ENCODE results near the gene ERG. TPM values are rescaled to one million over a fixed set of nuclear protein-coding genes. Genes with fewer than 3 reads are reported as not detected.

ERG gene
- total RNA-seq, 1 experiment from 2014 or later = not detected

DNA sequence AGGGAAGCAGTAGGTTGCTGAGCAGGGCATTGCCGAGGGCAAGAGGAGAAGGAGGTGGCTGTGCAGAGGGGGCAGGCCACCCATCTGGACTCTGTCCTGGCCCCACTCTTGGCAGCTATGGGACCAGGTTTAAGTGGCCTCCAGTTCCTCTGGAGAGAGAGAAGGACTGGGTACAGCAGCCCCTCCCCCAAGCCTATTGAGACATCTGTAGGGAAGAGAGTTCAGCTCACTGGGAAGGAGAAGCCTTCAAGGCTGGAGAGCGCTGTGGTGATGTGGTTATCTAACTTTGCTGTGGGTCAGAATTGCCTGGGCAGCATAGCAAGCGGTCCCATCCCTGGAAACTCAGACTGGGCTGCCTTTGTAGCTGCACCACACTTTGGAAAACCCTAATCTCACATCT lies 147.6 kb downstream of the ERG start:
- no TSS peak for BruUV-seq (replicated peaks)
- Histone ChIP-seq H3K27ac (ENCODE audit: low read length) (no peak overlapping the region), H3K4me1 (ENCODE audit: insufficient read depth, low read length) (peaks cover 15% of the 10 kb centered on the region), H3K9me3 (ENCODE audit: low read length) (no peaks in the 10 kb centered on the region), H3K4me2 (ENCODE audit: low read length) (no peak overlapping the region), H3K9me2 (replicated peaks; ENCODE audit: low read length) (no peaks in the 10 kb centered on the region), H2AFZ (ENCODE audit: low read length) (no peak overlapping the region), H3K4me3 (ENCODE audit: low read length) (no peak overlapping the region), H3K79me2 (ENCODE audit: low read length) (no peaks in the 10 kb centered on the region), H3F3A (ENCODE audit: low read length, unreplicated experiment) (no peaks in the 10 kb centered on the region), H3K36me3 (ENCODE audit: low read depth, low read length) (no peaks in the 10 kb centered on the region), H3K9ac (ENCODE audit: low read length) (no peak overlapping the region), H4K20me1 (ENCODE audit: low read length) (no peaks in the 10 kb centered on the region), H3K27me3 (ENCODE audit: low read length) (no peaks in the 10 kb centered on the region)
- TF ChIP-seq EZH2 (IDR thresholded peaks at IDR 0.05; ENCODE audit: low read length, unreplicated experiment) (no peak), EZH2phosphoT487 (IDR thresholded peaks at IDR 0.05; ENCODE audit: borderline replicate concordance, low read length) (no peak)
- TF ChIP-seq, protein P1, sequence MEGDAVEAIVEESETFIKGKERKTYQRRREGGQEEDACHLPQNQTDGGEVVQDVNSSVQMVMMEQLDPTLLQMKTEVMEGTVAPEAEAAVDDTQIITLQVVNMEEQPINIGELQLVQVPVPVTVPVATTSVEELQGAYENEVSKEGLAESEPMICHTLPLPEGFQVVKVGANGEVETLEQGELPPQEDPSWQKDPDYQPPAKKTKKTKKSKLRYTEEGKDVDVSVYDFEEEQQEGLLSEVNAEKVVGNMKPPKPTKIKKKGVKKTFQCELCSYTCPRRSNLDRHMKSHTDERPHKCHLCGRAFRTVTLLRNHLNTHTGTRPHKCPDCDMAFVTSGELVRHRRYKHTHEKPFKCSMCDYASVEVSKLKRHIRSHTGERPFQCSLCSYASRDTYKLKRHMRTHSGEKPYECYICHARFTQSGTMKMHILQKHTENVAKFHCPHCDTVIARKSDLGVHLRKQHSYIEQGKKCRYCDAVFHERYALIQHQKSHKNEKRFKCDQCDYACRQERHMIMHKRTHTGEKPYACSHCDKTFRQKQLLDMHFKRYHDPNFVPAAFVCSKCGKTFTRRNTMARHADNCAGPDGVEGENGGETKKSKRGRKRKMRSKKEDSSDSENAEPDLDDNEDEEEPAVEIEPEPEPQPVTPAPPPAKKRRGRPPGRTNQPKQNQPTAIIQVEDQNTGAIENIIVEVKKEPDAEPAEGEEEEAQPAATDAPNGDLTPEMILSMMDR (conservative IDR thresholded peaks at IDR 0.05; ENCODE audit: low read depth, low read length) = no peak
- ATAC-seq (no peak), DNase-seq (no peak)
- ChIA-PET CTCF (no interaction called here), POLR2A (ENCODE audit: unreplicated experiment) (no interaction called here)
- intact Hi-C loops (cut with micrococcal nuclease) = loop anchor here (5.0 kb wide), 1 partner anchor 178 kb away; no protein-coding TSS in a partner anchor

DNA sequence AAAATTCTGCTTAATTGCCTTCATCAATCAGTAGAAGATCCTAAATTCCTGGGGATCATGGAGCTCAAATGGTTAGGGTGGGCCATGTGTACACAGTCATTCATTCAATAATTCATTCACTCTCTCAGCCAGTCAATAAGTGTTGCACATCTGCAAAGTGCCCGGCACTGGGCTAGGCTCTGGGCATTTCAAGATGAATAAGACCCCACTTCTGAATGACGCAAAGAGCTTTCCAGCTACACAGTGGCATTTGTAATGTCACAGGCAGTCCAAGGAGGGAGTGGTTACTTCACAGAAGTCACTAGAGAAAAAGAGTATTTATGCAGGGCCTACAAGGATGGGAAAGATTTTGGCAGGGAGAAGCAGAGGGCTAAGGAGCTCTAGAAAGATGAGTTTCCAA lies 148.3 kb downstream of the ERG start:
- TF ChIP-seq EZH2phosphoT487 (IDR thresholded peaks at IDR 0.05; ENCODE audit: borderline replicate concordance, low read length) (no peak), EZH2 (IDR thresholded peaks at IDR 0.05; ENCODE audit: low read length, unreplicated experiment) (no peak)
- TF ChIP-seq, protein P1 (conservative IDR thresholded peaks at IDR 0.05; ENCODE audit: low read depth, low read length) = no peak
- Histone ChIP-seq H3K27ac (ENCODE audit: low read length) (no peak overlapping the region), H3K4me1 (ENCODE audit: insufficient read depth, low read length) (peaks cover 15% of the 10 kb centered on the region), H3K9ac (ENCODE audit: low read length) (no peak overlapping the region), H3K36me3 (ENCODE audit: low read depth, low read length) (no peaks in the 10 kb centered on the region), H3K4me3 (ENCODE audit: low read length) (no peak overlapping the region), H4K20me1 (ENCODE audit: low read length) (no peaks in the 10 kb centered on the region), H3F3A (ENCODE audit: low read length, unreplicated experiment) (no peaks in the 10 kb centered on the region), H2AFZ (ENCODE audit: low read length) (no peak overlapping the region), H3K4me2 (ENCODE audit: low read length) (no peak overlapping the region), H3K27me3 (ENCODE audit: low read length) (no peaks in the 10 kb centered on the region), H3K9me3 (ENCODE audit: low read length) (no peaks in the 10 kb centered on the region), H3K9me2 (replicated peaks; ENCODE audit: low read length) (no peaks in the 10 kb centered on the region), H3K79me2 (ENCODE audit: low read length) (no peaks in the 10 kb centered on the region)
- CTCF ChIA-PET = no interaction called here
- no TSS peak for BruUV-seq (replicated peaks)
- POLR2A ChIA-PET (ENCODE audit: unreplicated experiment) = no interaction called here
- ATAC-seq = no peak
- DNase-seq = no peak
- intact Hi-C loops (cut with micrococcal nuclease) = loop anchor here (5.0 kb wide), 1 partner anchor 178 kb away; no protein-coding TSS in a partner anchor

- intact Hi-C loops (cut with micrococcal nuclease) = no loop called here
- no peak overlapping the region for H3K27ac ChIP-seq (ENCODE audit: low read length)
- CTCF ChIA-PET = no interaction called here
Measured at GRCh38 chr21:38349111-38349746, 149.0 kb downstream of the ERG start.

More at GRCh38 chr21:38349111-38349746, 149.0 kb downstream of the ERG start:
- no peak overlapping the region for H3K4me3 ChIP-seq (ENCODE audit: low read length)
- no peaks in the 10 kb centered on the region for H3K9me3 ChIP-seq (ENCODE audit: low read length)
- H3K27me3 ChIP-seq (ENCODE audit: low read length) = no peaks in the 10 kb centered on the region
- ATAC-seq = no peak
- no peaks in the 10 kb centered on the region for H3F3A ChIP-seq (ENCODE audit: low read length, unreplicated experiment)
- no peak overlapping the region for H3K4me2 ChIP-seq (ENCODE audit: low read length)
- no peaks in the 10 kb centered on the region for H4K20me1 ChIP-seq (ENCODE audit: low read length)
- POLR2A ChIA-PET (ENCODE audit: unreplicated experiment) = no interaction called here
- no peak for DNase-seq
- H3K9ac ChIP-seq (ENCODE audit: low read length) = no peak overlapping the region
- no peaks in the 10 kb centered on the region for H3K36me3 ChIP-seq (ENCODE audit: low read depth, low read length)
- no peaks in the 10 kb centered on the region for H3K9me2 ChIP-seq (replicated peaks; ENCODE audit: low read length)
- H3K79me2 ChIP-seq (ENCODE audit: low read length) = no peaks in the 10 kb centered on the region
- no peak for TF ChIP-seq EZH2phosphoT487 (IDR thresholded peaks at IDR 0.05; ENCODE audit: borderline replicate concordance, low read length)
- TF ChIP-seq EZH2 (IDR thresholded peaks at IDR 0.05; ENCODE audit: low read length, unreplicated experiment) = no peak
- TF ChIP-seq, protein P1 (conservative IDR thresholded peaks at IDR 0.05; ENCODE audit: low read depth, low read length) = no peak
- H3K4me1 ChIP-seq (ENCODE audit: insufficient read depth, low read length) = peaks cover 19% of the 10 kb centered on the region
- no peak overlapping the region for H2AFZ ChIP-seq (ENCODE audit: low read length)
- BruUV-seq (replicated peaks) = no TSS peak
